ENCODE results near the gene HYCC2.
"Not testable (repeated sequence)": the region's sequence is repeated elsewhere in the genome, so short reads cannot be mapped to it uniquely, and the experiment has no call there.

HYCC2 gene

DNA sequence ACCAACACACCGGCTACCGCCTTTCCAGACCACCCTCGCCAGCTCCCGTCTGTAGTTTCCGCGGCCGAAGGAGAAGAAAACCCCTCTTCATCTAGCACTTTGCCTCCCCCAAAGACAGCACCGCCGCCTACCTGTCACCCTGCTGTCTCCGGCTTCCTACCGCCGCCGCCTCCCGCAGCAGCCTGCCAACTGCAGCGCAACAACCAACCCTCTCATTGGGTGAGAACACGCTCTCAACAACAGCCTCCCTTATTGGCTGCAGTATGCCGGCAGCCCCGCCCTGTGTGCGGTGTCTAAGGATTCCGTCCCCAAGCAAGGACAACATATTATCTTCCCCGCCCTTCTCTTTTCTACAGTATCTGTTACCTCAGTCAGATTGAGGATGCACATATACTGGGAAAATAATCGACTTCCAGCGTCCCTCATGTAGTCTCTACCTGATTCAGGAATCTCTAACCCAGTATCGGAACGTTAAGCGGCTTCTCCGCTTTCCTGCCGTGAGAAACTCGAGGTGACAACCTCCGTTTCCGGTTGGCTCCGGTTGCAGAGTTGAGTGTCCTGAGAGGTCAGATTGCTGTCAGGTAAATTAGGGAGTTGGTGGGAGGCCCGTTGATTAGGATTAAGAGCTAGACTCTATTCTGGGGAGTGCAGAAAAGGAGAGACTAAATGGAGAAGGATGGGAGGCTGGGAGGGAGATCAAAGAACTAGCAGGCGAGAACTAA lies at the start of gene HYCC2, which contains the start of gene NDUFB3:
Gene HYCC2, minus strand, starts transcription at position 193 of the 722 bp plus-strand sequence. CDS start 47,662 bp downstream, outside the sequence.
Gene NDUFB3, plus strand, starts transcription at position 523 of the 722 bp plus-strand sequence. CDS start 6,882 bp downstream, outside the sequence.
- peak; percentile 99 for DNase-seq

DNA sequence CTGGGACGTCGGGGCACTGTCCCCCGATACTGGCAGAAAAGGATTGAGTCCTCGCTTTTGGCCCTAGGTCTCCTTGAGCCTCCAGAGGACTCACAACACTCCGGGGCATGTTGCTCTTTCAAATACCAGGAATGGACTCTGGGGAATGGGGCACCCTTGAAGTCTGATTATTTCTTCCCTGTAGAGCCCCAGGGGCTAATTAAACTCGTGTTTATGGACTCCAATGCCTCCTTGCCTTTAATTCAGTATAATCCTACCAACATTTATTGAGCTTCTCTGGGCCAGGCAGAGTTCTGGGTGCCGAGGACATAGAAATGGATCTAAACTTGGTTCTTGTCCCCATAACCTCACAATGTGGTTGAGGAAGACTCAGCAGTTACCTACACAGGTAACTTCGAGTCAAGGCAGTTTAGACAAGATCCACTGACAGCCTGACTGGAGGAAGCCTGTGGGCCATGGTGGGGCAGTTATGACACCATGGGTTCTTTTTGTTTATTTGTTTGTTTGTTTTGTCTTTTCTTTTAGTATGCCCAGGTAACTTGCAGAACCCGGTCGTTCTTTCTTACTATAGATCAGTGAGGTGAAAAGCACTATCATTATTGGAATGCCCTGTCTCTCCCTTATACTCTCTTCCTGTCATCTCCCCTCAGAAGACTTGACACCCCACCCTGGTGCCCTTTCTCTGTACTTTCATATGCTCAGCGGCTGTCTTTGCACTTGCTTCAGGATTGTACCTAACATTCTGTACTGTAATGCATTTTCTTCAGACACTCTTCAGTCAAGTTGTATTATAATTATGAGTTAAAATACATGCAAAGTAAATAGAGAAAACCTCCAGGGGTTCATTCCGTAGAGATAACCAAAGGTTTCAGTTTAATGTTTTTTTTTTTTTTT lies 47.7 kb upstream of the HYCC2 start:
- DNase-seq = no peak

DNA sequence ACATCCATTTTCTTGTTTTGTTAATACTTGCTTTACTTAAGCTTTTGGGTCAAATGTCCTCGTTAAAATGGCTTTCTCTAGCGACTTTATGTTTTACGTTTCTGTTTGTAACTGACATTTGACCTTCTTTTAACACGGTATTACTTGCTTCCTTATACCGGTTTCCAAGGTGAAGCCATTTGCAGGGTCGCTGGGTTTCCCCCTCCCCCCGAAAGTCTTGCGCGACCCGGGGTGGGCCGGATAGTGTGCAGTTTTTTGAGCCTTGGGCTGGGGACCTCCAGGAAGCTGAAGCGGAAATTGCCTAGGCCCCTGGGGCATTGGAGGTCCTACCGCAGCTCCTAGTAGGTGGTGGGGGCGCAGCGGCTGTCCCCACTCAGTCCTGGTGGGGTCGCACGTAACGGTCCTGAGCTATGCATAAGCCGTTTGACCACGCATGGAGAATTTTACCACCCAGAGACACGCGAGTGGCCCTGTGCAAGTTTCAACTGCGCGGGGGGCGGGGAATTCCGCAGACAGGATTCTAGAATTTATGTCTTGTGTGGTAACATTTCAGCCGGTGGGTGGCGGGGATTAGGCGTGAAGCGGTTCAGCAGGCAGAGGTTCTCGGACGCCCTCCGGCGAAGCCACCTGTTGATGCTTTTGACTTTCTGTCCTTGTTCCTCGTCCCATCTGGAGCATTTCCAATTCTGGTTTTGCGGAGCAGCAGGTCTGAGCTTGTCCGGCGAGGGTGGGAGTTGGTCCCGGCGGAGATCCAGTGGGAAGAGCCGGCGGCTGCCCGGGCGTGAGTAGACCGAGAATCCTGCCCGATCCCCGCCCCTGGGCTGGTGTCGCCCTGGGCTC lies 46.9 kb upstream of the HYCC2 start:
- peak; percentile 91 for DNase-seq

DNA sequence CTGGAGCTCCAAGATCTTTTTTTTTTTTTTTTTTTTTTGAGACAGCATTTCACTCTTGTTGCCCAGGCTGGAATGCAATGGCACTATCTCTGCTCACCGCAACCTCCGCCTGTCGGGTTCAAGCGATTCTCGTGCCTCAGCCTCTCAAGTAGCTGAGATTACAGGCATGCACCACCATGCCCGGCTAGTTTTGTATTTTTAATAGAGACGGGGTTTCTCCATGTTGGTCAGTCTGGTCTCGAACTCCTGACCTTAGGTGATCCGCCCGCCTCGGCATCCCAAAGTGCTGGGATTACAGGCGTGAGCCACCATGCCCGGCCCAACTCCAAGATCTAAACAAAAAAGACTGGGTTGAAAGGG lies 46.2 kb upstream of the HYCC2 start:
- DNase-seq = not testable (repeated sequence)

DNA sequence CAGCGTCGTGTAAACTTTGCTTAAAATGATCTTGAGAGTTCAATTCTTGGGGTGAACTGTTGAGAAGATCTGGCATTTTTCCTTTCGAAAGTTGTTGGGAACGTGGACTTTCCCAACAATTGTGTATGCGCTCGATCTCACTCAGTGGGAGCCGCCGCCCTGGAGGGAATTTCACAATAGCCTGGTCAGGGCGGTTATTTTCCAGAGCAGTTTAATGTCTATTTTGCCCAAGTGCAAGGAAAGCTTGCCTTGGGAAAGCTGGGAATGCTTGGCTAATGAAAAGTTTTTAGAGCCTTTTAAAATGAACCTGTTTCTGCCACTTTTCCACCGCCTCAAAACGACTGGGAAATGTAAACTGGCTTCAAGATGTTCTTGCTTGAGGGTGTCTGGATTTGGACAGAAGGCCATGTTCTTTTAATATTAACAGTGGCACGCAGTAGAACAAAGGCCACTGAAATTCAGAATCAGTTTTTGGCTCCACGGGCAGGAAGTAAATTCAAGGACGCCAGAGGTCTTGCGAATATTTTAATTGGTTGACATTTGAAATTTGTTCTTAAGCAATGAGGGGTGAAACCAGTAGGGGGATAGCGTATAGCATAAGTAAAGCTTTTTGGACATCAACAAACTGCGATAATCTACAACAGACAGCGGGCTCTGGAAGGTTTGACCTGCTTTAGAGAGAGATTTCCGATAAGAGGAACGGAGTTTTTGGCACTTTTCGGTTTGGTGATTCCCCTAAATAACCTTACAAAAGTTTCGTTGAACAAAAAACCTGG lies 45.7 kb upstream of the HYCC2 start:
- DNase-seq = peak; percentile 83

DNA sequence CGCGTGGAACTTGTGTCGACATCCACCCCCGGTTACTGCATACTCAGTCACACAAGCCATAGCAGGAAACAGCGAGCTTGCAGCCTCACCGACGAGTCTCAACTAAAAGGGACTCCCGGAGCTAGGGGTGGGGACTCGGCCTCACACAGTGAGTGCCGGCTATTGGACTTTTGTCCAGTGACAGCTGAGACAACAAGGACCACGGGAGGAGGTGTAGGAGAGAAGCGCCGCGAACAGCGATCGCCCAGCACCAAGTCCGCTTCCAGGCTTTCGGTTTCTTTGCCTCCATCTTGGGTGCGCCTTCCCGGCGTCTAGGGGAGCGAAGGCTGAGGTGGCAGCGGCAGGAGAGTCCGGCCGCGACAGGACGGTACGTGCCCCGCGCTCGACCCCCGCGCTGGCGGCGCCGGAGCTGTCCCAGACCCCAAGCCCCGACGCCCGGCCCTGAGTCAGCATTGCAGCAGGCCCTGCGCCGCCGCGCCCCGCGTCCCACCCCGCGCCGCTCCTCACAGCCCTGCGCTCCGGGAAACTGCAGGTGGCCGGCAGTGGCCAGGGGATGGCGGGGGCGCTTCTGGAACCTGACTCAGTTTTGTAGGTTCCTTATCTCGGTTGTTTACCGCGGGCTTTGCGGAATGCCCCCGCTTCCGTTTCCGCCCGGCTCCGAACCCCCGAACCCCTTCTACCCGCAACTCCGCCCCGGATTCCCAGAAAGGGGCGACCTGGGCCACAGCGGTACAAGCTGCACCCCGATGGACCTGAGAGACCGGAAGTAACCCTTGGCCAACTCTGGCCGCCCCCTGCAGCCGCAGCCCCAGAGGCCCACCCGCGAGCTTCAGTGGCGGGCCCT lies 44.9 kb upstream of the HYCC2 start, which contains the start of gene CFLAR:
Gene CFLAR, plus strand, starts transcription at position 50 of the 844 bp plus-strand sequence. CDS start 13,702 bp downstream, outside the sequence.
- DNase-seq = peak; percentile 90

DNA sequence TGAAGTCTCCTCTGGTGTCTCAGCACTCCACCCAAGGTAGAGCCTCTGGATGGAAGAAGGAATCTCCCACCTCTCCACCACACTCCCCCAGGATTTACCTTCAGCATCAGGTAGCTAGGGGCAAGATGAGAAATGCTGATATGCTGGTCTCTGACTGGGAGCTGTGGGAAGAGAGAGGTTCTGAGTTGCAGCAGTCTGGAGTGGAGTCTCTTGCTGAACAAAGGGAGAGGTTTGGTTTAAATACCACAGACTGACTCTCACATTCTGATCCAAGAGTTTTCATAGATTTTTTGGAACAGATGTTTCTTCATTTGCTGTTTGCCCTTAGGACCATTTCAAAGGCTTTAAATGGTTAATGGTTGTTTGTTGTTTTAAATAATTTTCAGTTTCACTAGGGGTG lies 43.4 kb upstream of the HYCC2 start:
- DNase-seq = no peak

DNA sequence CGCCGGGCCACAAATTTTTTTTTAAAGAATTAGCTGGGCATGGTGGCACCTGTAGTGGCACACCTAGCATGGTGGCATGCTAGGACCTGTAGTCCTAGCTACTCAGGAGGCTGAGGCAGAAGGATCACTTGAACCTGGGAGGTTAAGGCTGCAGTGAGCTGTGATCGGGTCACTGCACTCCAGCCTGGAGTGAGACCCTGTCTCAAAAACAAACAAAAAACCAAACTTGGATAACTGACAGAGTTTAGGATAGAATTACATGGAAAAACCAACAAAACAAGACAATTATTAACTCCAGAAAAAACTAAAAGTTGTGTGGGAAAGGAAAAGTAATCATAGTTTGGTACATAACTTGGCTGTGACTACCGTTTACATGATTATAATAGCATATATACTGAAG lies 42.9 kb upstream of the HYCC2 start:
- DNase-seq = no peak

DNA sequence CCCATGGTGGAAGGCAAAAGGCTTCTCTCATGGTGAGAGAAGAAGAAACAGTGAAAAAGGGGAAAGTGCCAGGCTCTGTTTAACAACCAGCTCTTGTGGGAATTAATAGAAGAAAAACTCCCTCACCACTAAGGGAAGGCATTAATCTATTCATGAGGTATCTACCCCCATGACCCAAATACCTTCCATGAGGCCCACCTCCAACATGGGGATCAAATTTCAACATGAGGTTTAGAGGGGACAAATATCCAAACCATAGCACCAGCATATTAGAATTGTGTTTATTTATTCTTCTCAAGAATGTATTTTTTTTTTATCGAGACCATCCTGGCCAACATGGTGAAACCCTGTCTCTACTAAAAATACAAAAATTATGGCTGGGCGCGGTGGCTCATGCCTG lies 39.6 kb upstream of the HYCC2 start:
- DNase-seq = no peak

DNA sequence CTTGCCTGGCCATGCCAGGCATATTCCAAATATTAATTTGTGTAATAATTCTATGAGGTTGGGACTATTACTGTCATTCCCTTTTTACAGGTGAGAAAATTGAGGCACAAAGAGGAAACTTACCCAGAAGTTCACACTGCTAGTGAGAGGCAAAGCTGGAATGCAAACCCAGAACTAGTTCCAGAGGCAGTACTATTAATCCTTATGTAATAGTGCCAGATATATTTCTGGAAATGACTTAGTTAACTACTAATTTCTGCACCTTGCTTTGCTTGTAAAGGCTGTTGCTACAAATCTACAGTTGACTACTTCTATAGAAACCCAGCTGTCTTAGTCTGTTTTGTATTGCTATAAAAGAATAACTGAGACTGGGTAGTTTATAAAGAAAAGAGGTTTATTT lies 39.1 kb upstream of the HYCC2 start:
- DNase-seq = no peak

DNA sequence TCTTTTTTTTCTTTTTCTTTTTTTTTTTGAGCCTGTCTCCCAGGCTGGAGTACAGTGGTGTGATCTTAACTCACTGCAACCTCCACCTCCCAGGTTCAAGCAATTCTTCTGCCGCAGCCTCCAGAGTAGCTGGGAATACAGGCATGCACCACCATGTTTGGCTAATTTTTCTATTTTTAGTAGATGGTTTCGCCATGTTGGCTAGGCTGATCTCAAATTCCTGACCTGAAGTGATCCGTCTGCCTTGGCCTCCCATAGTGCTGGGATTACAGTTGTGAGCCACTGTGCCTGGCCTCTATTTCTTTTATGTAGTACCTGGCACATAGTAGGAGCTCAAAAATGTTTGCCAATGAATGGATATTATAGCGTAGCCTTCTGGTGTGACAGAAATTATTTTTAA lies 37.7 kb upstream of the HYCC2 start:
- DNase-seq = no peak

DNA sequence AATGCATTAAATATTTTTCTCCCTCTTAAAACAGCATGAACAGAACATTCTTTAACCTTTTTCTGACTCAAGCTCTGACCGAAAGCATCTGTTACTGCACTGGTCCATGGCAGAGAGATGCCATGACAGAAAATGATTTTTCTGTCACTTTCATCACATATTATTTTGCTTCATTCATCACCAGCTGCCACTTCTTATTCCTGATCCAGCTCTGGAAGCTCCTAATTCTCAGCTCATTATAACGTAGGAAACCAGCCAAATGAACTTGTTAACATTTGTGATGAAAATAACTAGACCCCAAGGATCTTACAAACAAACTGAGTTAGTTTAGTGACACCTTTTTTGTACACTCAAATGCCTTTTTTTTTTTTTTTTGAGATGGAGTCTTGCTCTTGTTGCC lies 36.9 kb upstream of the HYCC2 start:
- no peak for DNase-seq

DNA sequence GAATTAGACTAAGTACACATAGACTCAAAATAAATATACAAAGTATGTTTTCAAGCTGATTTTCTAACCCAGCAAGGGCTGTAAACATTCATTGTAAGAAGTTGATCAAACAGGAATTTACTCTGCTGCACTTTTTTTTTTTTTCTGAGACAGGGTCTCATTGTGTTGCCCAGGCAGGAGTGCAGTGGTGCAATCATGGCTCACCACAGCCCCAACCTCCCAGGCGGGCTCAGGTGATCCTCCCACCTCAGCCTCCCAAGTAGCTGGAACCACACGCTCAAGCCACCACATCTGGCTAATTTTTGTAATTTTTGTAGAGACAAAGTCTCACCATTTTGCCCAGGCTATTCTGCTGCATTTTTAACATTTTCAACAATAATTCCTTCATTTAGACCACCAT lies 36.2 kb upstream of the HYCC2 start:
- DNase-seq = no peak

DNA sequence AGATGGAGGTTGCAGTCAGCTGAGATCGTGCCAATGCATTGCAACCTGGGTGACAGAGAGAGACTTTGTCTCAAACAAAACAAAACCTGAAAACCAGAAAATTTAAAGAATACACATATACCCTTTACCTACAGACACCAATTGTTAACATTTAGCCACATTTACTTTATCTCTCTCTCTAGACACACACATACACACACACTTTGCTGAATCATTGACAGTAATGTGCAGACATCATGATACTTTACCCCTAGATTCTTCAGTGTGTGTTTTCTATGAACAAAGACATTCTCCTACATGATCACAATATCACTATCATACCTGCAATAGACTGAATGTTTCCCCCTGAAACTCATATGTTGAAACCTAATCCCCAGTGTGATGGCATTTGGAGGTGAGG lies 34.3 kb upstream of the HYCC2 start:
- DNase-seq = no peak

DNA sequence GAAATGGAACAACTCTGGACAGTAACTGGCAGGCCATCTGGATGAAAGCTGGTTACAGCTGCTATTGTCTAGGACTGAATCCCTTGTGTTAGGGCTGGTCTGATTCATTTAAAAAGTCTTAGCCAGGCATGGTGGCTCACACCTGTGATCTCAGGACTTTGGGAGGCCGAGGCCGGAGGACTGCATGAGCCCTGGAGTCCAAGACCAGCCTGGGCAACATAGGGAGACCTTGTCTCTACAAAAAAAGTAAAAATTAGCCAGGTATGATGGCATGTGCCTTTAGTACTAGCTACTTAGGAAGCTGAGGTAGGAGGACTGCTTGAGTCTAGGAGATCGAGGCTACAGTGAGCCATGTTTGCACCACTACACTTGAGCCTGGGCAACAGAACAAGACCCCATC lies 29.0 kb upstream of the HYCC2 start:
- DNase-seq = no peak

DNA sequence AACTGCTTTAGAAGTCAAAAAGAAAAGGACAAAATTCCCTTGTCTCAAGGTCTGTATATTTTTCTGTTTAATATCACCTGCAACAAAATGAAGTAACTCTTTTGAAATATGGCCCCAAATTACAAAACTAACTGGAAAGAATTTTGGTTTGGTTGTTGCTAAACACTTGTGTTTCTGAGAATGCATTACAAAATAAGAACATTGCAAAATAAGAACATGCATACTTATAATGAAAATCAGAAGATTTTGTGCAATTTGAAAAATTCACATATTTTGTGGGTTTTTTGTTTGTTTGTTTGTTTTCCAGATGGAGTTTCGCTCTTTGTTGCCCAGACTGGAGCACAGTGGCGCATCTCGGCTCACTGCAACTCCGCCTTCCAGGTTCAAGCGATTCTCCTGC lies 22.1 kb upstream of the HYCC2 start:
- DNase-seq = no peak

DNA sequence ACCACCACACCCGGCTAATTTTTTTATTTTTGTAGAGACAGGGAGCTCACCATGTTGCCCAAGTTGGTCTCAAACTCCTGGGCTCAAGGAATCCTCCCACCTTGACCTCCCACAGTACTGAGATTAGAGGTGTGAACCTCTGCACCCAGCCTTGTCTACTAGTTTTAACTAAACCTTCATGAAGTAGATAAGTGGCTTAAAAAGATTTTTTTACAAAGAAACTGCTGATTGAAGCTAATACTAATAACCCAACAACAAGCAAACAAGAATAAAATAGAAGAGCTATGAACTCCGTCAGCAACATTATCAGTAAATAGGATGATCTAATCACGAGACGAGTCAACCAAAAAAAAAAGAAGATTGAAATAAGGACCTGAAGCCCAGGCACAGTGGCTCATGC lies 19.1 kb upstream of the HYCC2 start:
- DNase-seq = no peak

DNA sequence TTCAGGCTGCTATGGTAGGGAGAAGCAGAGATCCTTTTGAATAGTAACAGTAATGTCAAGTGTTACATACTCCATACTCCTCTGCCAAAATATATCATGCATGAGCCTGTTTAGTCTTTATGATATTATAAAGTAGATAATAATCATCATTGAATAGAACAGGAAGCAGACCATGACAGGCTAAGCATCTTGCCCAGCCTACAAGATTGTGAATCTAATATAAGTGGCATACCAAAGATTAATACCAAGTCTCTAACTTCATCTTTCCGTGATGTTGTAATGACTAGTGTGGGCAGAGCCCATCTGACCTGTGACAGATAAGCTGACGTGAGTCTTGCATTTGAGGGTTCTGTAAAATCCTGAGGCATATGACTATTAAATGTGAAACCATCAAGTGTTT lies 13.4 kb upstream of the HYCC2 start:
- no peak for DNase-seq

DNA sequence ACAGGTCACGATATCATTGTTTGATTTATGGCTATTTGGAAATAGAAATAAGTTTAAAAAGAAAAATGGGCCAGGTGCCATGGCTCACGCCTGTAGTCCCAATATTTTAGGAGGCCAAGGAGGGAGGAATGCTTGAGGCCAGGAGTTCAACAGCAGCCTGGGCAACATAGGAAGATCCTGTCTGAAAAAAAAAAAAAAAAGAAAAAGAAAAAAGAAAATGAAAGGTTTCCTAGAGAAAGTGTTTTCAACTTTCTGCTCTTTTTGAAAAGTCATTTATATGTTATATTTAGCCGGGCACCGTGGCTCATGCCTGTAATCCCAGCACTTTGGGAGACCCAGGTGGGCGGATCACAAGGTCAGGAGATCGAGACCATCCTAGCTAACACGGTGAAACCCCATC lies 3.5 kb upstream of the HYCC2 start:
- no peak for DNase-seq

DNA sequence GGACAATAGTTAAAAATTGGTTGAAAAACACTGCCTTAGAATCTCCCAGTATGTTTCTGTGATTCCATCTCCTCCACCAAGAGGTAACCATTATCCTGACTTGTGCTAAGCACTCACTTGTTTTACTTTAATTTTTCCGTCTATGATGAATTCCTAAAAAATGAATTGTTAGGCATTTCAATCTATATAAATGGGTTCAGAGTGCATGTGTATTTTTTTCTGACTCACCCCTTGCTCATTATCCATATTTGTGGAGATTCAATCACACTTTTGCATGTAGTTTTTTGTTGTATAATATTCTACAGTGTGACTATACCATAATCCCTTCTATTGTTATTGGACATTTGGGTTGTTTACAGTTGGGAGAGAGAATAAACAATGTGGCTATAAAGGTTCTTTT lies 1.6 kb upstream of the HYCC2 start:
- no peak for DNase-seq

DNA sequence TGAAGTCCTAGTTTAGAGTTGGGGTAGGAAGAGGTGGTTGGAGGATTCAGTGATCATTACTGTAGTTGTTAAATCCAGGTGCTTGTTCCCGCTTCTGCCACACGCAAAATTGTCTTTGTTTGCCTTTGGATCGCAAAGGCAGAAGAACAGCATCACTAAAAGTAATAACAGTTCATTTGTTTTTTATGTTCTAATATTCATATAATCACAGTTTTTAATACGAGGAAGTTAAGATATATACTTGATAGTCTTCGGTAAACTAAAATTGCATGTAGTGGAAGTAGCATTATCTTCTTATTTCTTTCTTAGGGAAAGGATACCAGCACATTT lies 695 bp upstream of the HYCC2 start:
- no peak for DNase-seq
